ENCODE results near the gene HK1.

DNA sequence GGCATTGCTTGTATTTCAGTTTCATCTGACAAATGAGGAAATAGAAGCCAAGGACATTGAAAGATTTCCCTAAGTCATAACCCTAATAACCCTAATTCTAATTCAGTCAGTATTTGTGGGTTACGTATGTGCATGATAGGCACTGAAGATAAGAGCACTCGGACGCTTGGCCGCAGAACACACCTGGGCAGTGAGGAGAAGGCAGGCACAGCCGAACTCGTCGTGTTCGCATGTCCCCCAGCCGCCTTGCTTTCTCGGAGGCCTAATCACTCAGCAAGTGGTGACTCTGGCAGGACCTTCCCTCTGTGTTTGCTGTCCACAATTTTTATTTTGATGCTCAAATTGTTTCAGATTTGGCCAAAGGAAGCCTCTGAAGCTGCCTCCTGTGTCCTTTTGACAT lies 34.5 kb upstream of the HK1 start:
- TF ChIP-seq, protein P1, sequence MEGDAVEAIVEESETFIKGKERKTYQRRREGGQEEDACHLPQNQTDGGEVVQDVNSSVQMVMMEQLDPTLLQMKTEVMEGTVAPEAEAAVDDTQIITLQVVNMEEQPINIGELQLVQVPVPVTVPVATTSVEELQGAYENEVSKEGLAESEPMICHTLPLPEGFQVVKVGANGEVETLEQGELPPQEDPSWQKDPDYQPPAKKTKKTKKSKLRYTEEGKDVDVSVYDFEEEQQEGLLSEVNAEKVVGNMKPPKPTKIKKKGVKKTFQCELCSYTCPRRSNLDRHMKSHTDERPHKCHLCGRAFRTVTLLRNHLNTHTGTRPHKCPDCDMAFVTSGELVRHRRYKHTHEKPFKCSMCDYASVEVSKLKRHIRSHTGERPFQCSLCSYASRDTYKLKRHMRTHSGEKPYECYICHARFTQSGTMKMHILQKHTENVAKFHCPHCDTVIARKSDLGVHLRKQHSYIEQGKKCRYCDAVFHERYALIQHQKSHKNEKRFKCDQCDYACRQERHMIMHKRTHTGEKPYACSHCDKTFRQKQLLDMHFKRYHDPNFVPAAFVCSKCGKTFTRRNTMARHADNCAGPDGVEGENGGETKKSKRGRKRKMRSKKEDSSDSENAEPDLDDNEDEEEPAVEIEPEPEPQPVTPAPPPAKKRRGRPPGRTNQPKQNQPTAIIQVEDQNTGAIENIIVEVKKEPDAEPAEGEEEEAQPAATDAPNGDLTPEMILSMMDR (IDR thresholded peaks at IDR 0.05; ENCODE audit: low read depth, low read length), result no peak
- no peak for TF ChIP-seq EZH2phosphoT487 (IDR thresholded peaks at IDR 0.05; ENCODE audit: low read depth)
